Measurements from ENCODE around the gene CPEB4.
A peak's percentile ranks its signal among the peaks of the same experiment; 100 is the strongest.

Gene CPEB4

GRCh38 chr5:173887610-173888472, at the start of gene CPEB4:
CPEB4 (plus strand) TSS chr5:173888349; CDS start chr5:173889734, 1,385 bp downstream.
- peak; percentile 97 for DNase-seq (ENCODE audit: low spot score)

GRCh38 chr5:173839117-173839713, 48.9 kb upstream of the CPEB4 start:
- DNase-seq (ENCODE audit: low spot score) = no peak

- DNase-seq (ENCODE audit: low spot score) = no peak
These were observed 47.8 kb upstream of the CPEB4 start for GRCh38 chr5:173840111-173840983.

- no peak for DNase-seq (ENCODE audit: low spot score)
These were observed 46.4 kb upstream of the CPEB4 start for GRCh38 chr5:173841710-173842109.

GRCh38 chr5:173843794-173844193, 44.4 kb upstream of the CPEB4 start:
- DNase-seq (ENCODE audit: low spot score) = no peak

- DNase-seq (ENCODE audit: low spot score) = no peak
These were observed 42.8 kb upstream of the CPEB4 start for GRCh38 chr5:173845321-173845720.

GRCh38 chr5:173846929-173847501, 41.1 kb upstream of the CPEB4 start:
- no peak for DNase-seq (ENCODE audit: low spot score)

- no peak for DNase-seq (ENCODE audit: low spot score)
These were observed 39.1 kb upstream of the CPEB4 start for GRCh38 chr5:173848986-173849596.

GRCh38 chr5:173849908-173850307, 38.2 kb upstream of the CPEB4 start:
- DNase-seq (ENCODE audit: low spot score) = no peak

- no peak for DNase-seq (ENCODE audit: low spot score)
These were observed 37.5 kb upstream of the CPEB4 start for GRCh38 chr5:173850659-173851058.

GRCh38 chr5:173851595-173852243, 36.4 kb upstream of the CPEB4 start:
- no peak for DNase-seq (ENCODE audit: low spot score)

- DNase-seq (ENCODE audit: low spot score) = no peak
These were observed 35.3 kb upstream of the CPEB4 start for GRCh38 chr5:173852790-173853359.

- DNase-seq (ENCODE audit: low spot score) = no peak
These were observed 34.6 kb upstream of the CPEB4 start for GRCh38 chr5:173853370-173854131.

GRCh38 chr5:173855162-173855994, 32.8 kb upstream of the CPEB4 start:
- DNase-seq (ENCODE audit: low spot score) = no peak

- no peak for DNase-seq (ENCODE audit: low spot score)
These were observed 32.0 kb upstream of the CPEB4 start for GRCh38 chr5:173855995-173856656.

- DNase-seq (ENCODE audit: low spot score) = no peak
These were observed 30.9 kb upstream of the CPEB4 start for GRCh38 chr5:173857234-173857633.

GRCh38 chr5:173858021-173858669, 30.0 kb upstream of the CPEB4 start:
- DNase-seq (ENCODE audit: low spot score) = no peak
